GM18499 (cell line): ENCODE measurements around the gene CLDN5.

ENCODE experiments used
- ATAC-seq: cut with Tn5 transposase; IDR thresholded peaks from one replicate; pipeline ENCODE4 v1.9.1; 2021; ENCODE audit warnings: moderate number of reproducible peaks; ENCODE audit not compliant: insufficient read depth, unreplicated experiment

Gene CLDN5

GRCh38 chr22:19507534-19507861, 16.7 kb downstream of the CLDN5 start:
- no peak for ATAC-seq

DNA sequence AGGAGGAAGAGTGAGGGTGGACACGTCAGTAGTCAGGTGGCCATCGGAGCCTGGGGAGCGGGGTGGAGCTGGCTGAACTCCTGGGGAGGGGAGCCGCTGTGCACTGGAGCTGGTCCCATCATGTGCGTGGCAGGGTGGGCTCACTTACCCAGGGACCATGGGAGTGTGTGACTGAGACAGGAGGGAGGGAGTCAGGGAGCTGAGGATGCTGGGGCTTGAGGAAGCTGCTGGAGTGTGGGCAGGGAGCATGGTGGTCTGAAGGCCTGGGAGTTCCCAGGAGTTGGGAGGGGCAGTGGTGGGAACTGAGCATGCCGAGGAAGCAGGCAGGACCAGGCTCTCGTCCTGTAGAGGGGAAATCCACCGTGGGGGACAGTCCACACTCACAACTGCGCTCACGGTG, 18.0 kb downstream of the CLDN5 start:
- no peak for ATAC-seq

DNA sequence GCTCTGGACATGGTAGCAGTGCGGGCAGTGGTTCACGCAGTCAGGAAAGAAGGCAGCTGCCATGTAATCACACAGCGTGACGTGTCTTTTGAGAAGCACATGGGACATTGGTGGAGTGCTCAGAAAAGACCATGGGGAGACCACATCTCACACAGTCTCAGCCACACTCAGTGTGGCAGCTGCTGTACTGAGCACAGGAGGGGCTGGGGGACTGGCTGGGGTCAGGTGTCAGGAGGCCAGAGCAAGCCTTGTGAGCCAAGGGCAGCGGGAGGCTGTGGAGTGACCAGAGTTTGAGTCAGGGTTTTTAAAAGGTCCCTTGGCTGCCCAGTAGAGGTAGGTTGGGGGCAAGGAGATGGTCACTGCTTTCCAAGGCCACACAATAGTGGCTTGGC, 18.5 kb downstream of the CLDN5 start:
- no peak for ATAC-seq

DNA sequence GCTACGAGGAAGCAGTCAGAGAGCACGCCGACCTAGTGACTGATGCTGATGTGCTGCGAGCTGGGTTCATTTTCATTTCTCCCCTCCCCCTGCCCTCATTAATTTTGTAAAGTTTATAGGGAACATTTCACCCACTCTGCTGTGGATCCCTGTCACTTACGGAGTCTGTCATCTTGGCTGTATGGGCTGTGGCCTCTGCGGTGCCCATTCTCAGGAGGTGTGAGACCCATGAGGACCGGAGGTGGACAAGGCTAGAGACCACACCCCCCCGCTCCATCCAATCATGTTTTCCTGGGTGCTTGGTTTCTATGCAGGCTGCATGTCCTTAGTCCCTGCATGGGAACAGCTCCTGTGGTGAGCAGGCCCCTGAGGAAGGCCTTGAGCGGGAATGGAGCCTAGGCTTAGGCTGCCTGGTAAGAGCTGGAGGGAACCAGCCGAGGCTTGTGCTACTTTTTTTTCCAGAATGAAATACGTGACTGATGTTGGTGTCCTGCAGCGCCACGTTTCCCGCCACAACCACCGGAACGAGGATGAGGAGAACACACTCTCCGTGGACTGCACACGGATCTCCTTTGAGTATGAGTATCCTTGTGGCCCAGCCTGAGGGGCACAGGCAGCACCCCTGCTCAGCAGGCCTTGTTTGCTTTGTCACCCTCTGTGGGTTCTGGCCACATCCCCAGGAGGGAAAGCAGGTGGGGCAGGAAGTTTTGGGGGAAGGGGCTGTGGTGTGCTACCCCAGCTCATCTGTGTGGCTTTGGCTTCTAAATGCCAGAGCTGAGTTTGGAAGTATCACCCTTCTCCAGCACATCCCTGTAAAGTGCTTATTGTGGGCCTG, 19.1 kb downstream of the CLDN5 start:
- ATAC-seq = no peak

GRCh38 chr22:19503869-19504268, 20.3 kb downstream of the CLDN5 start:
- ATAC-seq = no peak

GRCh38 chr22:19503367-19503766, 20.8 kb downstream of the CLDN5 start:
- no peak for ATAC-seq

DNA sequence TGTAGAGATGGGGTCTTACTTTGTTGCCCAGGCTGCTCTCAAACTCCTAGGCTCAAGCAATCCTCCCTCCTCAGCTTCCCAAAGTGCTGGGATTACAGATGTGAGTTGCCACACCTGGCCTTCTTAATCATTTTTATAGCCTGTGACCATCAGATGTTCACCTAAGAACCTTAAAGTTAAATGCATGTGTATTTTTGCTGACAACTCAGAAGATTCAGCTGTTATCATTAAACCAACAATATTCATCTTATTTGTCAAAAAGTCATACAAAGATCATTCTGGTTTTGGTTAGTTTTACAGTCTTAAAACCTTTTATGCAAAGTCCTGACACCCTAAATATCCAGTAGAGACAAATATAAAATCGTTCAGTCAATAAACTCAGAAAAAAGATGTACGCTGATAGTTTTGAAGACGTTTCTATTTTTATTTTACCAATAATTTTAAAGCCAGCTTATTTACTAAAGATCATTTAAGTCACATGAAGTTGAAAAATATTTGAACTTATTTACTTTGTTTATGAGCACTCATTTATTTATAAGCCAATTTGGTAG, 22.2 kb downstream of the CLDN5 start:
- ATAC-seq = no peak

DNA sequence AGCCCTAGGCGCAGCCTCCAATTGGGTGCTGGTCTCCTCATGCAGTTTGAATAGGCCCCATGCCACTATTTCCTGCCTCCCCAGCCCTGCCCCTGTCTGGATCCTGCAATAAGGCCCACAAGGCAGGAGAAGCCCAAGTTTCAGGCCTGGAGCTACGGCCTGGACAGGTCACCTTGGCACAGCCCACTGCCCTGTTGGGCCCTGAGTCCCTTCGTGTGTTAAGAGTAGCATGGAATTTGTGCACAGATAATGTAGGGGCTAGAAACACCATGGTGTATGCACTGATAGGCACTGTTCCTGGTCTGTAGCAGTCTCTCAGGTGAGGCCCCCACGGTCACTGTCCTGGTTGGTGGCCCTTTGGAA, 24.3 kb downstream of the CLDN5 start:
- ATAC-seq = no peak

DNA sequence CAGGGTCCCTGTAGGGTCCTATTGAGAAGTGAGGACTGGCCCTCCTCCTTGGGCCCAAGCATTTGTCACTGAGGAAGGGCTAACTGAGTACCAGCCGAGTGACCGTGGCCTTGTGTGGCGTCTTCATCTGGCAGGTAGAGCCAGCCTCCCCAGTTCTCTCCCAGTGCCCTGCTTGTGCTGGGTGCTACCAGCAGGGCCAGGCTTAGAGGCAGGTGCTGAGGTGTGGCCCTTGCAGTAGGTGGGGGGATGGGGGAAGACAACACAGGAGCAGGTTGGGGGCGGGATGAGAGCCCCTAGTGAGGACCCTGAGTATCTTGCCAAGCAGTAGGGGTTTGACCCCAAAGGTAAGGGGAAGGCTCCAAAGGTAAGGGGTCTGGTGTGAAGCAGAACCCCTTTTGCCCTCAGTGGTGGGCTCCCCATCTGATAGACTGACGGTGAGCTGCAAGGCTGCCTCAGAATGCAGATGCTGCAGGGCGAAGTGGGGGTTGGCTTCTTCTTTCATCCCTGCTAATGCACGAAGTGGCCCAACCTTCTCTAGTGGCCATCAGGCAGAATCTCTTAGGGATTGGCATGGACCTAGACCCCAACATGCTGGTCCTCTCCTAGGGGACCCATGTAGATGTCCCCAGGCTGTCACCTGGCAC, 24.9 kb downstream of the CLDN5 start:
- no peak for ATAC-seq

GRCh38 chr22:19498866-19499190, 25.4 kb downstream of the CLDN5 start:
- ATAC-seq = no peak

- ATAC-seq = no peak
Observed at GRCh38 chr22:19498154-19498865, 25.9 kb downstream of the CLDN5 start.

- ATAC-seq = no peak
Observed at GRCh38 chr22:19497245-19497644, 27.0 kb downstream of the CLDN5 start.

DNA sequence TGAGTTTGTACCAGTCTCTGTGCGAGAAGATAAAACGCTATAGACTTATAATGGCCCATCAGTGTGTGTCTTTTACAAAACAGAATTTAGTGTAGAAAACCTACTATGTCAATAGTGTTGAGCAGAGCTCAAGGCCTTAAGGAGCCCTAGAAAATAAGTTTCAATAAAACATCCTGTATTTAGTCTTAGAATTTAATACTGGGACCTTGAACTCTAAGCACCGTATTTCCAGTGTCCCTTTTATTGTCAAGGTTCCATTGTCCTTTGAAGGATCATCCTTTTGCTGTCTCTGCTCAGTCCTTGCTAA, 27.9 kb downstream of the CLDN5 start:
- no peak for ATAC-seq

DNA sequence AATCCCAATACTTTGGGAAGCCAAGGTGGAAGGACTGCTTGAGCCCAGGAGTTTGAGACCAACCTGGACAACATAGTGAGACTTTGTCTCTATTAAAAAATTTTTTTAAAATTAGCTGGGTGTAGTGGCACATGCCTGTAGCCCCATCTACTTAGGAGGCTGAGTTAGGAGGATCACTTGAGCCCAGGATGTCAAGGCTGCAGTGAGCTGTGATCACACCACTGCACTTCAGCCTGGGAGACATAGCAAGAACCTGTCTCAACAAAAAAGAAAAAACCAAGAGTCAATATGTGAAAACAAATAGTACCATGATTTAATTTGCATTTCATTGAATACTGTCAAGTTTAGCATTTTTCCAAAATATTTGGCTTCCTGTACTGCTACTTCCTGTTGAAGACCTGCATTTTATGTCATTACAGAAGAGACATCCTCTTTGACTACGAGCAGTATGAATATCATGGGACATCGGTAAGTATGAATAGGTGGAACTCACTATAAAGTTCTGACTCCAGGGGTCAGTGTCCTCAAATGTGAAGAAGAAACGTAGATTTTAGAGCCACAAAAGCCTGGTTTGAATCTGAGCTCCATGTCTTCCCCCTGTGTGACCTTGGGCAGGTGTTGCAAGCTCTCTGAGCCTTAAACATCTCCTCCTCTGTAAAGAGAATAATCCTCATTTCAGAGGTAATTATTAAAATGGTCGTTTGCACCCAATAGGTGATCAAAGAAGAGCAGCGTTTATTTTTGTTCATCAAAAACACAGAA, 28.5 kb downstream of the CLDN5 start:
- no peak for ATAC-seq

GRCh38 chr22:19494676-19495173, 29.5 kb downstream of the CLDN5 start:
- ATAC-seq = no peak

GRCh38 chr22:19494001-19494560, 30.1 kb downstream of the CLDN5 start:
- no peak for ATAC-seq

- ATAC-seq = no peak
Observed at GRCh38 chr22:19492504-19493174, 31.6 kb downstream of the CLDN5 start.

- no peak for ATAC-seq
Observed at GRCh38 chr22:19490628-19491230, 33.5 kb downstream of the CLDN5 start.
